Measurements from ENCODE around the gene SFXN4.

Gene SFXN4

DNA sequence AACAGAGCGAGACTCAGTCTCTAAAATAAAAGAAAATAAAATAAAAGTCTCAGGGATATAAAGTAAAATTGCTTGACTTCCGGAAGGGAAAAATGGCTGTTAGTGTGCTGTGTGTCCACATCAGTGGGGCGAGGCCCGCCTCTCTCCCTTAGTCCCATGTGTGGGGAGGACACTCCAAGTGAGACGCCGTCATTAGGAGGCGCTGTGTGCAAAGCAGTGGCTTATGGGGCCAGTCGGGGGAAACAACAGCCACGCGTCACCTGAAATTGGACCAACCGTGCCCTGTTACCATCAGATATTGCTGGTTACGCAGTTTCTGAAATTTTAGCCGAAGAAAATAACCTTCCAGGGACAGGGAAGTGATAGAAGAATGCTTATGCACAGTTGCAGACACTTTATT is 15.8 kb downstream of the SFXN4 start:
- TF ChIP-seq RAD21 (IDR thresholded peaks at IDR 0.05; ENCODE audit: low read depth) (peak; percentile 35), FOXM1 (IDR thresholded peaks at IDR 0.05; ENCODE audit: borderline replicate concordance, low read depth) (no peak)

DNA sequence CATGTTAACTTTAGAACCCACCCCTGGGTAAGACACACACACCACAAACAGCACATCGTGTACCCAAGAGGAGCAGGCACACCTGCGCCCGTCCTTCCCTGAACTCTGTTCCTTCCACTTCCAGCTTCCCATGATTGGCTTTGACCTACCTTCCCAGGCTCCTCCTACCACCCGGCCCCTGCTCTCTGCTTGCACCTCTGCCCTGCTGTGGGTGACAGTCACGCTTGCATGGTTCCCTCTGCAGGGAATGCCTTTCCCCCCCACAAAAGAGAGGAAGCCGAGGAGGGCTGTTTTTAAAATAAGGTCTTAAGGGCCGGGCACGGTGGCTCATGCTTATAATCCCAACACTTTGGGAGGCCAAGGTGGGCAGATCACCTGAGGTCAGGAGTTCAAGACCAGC is 16.4 kb downstream of the SFXN4 start:
- TF ChIP-seq, protein P1, sequence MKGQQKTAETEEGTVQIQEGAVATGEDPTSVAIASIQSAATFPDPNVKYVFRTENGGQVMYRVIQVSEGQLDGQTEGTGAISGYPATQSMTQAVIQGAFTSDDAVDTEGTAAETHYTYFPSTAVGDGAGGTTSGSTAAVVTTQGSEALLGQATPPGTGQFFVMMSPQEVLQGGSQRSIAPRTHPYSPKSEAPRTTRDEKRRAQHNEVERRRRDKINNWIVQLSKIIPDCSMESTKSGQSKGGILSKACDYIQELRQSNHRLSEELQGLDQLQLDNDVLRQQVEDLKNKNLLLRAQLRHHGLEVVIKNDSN (IDR thresholded peaks at IDR 0.05): no peak
- no peak for TF ChIP-seq RAD21 (IDR thresholded peaks at IDR 0.05; ENCODE audit: low read depth)
- no peak for TF ChIP-seq FOXM1 (IDR thresholded peaks at IDR 0.05; ENCODE audit: borderline replicate concordance, low read depth)
- TF ChIP-seq, protein P2, sequence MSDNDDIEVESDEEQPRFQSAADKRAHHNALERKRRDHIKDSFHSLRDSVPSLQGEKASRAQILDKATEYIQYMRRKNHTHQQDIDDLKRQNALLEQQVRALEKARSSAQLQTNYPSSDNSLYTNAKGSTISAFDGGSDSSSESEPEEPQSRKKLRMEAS (IDR thresholded peaks at IDR 0.05): no peak
- TF ChIP-seq TCF12 (IDR thresholded peaks at IDR 0.05; ENCODE audit: low read depth): no peak
- TF ChIP-seq ZBTB7A (IDR thresholded peaks at IDR 0.05; ENCODE audit: low read depth): no peak
- TF ChIP-seq NFIC (IDR thresholded peaks at IDR 0.05): no peak
- TF ChIP-seq EP300 (IDR thresholded peaks at IDR 0.05; ENCODE audit: borderline replicate concordance): no peak
- no peak for TF ChIP-seq TAF1 (IDR thresholded peaks at IDR 0.05; ENCODE audit: low read depth)
- TF ChIP-seq EGR1 (IDR thresholded peaks at IDR 0.05): no peak
- no peak for TF ChIP-seq TEAD4 (IDR thresholded peaks at IDR 0.05)
- TF ChIP-seq YY1 (IDR thresholded peaks at IDR 0.05; ENCODE audit: low read depth): no peak
- no peak for TF ChIP-seq CREB1 (IDR thresholded peaks at IDR 0.05; ENCODE audit: low read depth)

DNA sequence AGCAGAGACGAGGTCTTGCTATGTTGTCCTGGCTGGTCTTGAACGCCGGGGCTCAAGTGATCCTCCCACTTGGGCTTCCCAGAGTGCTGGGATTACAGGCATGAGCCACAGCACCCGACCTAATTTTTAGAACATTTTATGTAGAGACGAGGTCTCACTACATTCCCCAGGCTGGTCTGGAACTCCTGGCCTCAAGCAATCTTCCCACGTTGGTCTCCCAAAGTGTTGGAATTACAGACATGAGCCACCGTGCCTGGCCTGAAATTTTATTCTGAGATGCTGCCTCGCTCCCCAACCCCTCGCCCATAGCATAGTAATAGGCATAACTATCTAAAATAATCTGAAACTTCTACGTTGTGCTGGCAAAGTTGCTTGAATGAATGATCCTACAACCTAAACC is 21.9 kb downstream of the SFXN4 start:
- TF ChIP-seq ZBTB7A (IDR thresholded peaks at IDR 0.05; ENCODE audit: low read depth) (no peak), NFIC (IDR thresholded peaks at IDR 0.05) (no peak), RAD21 (IDR thresholded peaks at IDR 0.05; ENCODE audit: low read depth) (no peak), CEBPB (IDR thresholded peaks at IDR 0.05) (no peak), TAF1 (IDR thresholded peaks at IDR 0.05; ENCODE audit: low read depth) (no peak), CREB1 (IDR thresholded peaks at IDR 0.05; ENCODE audit: low read depth) (no peak), EGR1 (IDR thresholded peaks at IDR 0.05) (no peak), YY1 (IDR thresholded peaks at IDR 0.05; ENCODE audit: low read depth) (no peak), TEAD4 (IDR thresholded peaks at IDR 0.05) (no peak), EP300 (IDR thresholded peaks at IDR 0.05; ENCODE audit: borderline replicate concordance) (no peak), TCF12 (IDR thresholded peaks at IDR 0.05; ENCODE audit: low read depth) (no peak), FOXM1 (IDR thresholded peaks at IDR 0.05; ENCODE audit: borderline replicate concordance, low read depth) (no peak)
- TF ChIP-seq, protein P3, sequence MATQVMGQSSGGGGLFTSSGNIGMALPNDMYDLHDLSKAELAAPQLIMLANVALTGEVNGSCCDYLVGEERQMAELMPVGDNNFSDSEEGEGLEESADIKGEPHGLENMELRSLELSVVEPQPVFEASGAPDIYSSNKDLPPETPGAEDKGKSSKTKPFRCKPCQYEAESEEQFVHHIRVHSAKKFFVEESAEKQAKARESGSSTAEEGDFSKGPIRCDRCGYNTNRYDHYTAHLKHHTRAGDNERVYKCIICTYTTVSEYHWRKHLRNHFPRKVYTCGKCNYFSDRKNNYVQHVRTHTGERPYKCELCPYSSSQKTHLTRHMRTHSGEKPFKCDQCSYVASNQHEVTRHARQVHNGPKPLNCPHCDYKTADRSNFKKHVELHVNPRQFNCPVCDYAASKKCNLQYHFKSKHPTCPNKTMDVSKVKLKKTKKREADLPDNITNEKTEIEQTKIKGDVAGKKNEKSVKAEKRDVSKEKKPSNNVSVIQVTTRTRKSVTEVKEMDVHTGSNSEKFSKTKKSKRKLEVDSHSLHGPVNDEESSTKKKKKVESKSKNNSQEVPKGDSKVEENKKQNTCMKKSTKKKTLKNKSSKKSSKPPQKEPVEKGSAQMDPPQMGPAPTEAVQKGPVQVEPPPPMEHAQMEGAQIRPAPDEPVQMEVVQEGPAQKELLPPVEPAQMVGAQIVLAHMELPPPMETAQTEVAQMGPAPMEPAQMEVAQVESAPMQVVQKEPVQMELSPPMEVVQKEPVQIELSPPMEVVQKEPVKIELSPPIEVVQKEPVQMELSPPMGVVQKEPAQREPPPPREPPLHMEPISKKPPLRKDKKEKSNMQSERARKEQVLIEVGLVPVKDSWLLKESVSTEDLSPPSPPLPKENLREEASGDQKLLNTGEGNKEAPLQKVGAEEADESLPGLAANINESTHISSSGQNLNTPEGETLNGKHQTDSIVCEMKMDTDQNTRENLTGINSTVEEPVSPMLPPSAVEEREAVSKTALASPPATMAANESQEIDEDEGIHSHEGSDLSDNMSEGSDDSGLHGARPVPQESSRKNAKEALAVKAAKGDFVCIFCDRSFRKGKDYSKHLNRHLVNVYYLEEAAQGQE (IDR thresholded peaks at IDR 0.05; ENCODE audit: low read depth): no peak
- TF ChIP-seq, protein P1 (IDR thresholded peaks at IDR 0.05): no peak
- TF ChIP-seq, protein P2 (IDR thresholded peaks at IDR 0.05): no peak

DNA sequence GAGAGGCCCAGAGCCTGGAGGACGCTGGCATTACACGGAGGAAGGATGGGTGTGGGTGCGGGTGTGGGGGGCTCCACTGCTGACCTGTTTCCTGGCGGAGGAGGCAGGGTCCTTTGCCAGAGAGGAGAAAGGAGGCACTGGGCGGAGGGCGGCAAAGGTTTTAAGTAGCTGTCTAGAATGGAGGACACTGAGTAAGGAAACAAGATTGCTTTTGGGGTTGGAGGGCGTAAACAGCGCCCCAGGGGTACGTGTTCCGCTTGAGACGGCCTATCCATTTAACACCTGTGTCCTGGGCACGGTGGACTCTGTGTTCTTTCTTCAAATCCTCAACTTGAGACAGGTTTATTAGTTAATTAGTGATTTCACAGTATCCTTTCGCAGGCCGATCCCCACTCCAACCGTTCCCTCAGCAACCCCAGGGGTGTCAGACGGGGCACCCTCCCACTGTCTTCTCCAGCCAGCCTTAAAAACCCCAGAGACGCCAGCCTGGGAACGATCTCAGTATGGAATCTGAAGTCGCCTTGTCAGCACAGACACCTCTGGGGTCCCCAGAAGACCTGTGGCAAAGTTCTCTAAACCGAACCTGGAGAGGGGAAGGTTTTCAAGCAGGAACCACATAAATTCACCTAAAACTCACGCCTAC is 24.8 kb downstream of the SFXN4 start:
- no peak for TF ChIP-seq CEBPB (IDR thresholded peaks at IDR 0.05)

DNA sequence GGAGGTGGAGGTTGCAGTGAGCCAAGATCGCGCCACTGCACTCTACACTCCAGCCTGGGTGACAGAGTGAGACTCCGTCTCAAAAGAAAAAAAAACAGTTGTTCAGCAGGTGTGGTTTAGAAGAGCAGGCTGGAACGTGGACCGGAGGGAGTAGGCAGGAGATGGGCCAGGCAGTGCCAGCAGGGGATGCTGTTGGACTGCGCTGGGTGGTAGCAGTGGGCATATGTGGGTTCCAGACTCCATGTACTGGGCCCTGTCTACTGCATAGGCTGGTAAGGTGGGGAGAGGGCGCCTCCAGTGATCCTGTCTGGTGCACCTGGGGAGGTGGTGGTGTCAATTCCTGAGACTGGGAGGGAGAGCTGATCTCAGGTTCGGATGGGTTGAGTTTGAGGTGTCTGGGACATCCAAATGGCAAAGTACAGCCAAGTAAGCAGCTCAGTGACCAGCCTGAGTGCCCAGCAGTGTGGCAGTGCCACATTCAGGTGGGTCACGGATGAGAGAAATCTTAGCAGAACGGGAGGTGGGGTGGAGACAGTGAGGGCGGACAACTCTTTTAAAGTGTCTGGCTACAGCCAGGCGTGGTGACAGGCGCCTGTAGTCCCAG is 25.9 kb downstream of the SFXN4 start:
- TF ChIP-seq TCF12 (IDR thresholded peaks at IDR 0.05; ENCODE audit: low read depth) (no peak), RAD21 (IDR thresholded peaks at IDR 0.05; ENCODE audit: low read depth) (peak; percentile 75), TAF1 (IDR thresholded peaks at IDR 0.05; ENCODE audit: low read depth) (no peak), ZBTB7A (IDR thresholded peaks at IDR 0.05; ENCODE audit: low read depth) (no peak), EP300 (IDR thresholded peaks at IDR 0.05; ENCODE audit: borderline replicate concordance) (no peak)

DNA sequence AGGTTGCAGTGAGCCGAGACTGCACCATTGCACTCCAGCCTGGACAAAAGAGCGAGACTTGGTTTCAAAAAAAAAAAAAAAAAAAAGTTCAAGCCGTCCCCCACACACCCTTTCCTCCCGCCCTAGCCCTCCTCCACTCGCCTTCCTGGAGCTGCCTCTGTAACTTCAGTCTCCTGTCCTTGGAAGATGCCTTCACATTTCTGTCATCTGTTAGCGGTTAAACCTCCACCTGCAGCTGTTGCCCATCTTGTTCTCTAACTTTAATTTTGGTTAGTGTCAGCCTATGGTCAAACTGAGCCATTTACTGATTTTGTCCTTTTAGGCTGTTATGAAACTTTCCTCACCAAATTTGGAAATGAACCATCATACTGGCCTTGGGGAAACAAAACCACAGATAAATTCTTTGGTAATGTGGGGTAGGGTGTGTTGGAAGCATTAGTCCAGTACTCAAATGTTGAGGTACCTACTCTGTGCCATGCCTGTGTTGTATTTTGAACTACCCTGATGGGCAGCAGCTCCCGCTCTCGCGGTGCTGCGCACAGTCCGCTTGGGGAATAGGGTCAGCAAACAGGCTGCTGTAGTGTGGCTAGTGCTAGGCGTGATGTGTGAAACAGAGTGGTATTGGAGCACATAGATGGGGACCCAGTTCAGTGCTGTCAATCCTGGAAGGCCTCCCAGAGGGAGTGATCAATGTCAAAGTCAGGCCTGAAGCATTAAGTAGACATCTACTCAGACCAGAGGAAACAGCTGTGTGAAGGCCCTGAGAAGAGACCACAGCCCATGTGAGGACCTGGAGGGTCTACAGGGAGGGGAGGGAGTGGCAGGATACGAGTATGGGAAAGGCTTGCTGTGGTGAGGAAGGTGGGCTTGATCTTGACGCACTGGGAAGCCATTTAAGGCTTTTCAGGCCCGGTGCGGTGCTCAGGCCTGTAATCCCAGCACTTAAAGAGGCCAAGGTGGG is 26.9 kb downstream of the SFXN4 start:
- TF ChIP-seq, protein P2 (IDR thresholded peaks at IDR 0.05): no peak
- no peak for TF ChIP-seq EP300 (IDR thresholded peaks at IDR 0.05; ENCODE audit: borderline replicate concordance)
- TF ChIP-seq, protein P3 (IDR thresholded peaks at IDR 0.05; ENCODE audit: low read depth): no peak
- TF ChIP-seq CEBPB (IDR thresholded peaks at IDR 0.05): no peak
- no peak for TF ChIP-seq RAD21 (IDR thresholded peaks at IDR 0.05; ENCODE audit: low read depth)
